T-helper 1 cell (primary cell): ENCODE data around the gene SLC17A1.

Source experiments
- DNase-seq, 5 donors: peaks; one replicate each; pipeline ENCODE4 v3.0.0-alpha.2; 2012 to 2020
- total RNA-seq, 4 donors: gene quantifications; one replicate each; lab custom pipeline; 2026; lab: John Stamatoyannopoulos, UW

SLC17A1 gene
- 0 to 0.47 (median 0.08) reads per million in 4 donors for total RNA-seq

DNA sequence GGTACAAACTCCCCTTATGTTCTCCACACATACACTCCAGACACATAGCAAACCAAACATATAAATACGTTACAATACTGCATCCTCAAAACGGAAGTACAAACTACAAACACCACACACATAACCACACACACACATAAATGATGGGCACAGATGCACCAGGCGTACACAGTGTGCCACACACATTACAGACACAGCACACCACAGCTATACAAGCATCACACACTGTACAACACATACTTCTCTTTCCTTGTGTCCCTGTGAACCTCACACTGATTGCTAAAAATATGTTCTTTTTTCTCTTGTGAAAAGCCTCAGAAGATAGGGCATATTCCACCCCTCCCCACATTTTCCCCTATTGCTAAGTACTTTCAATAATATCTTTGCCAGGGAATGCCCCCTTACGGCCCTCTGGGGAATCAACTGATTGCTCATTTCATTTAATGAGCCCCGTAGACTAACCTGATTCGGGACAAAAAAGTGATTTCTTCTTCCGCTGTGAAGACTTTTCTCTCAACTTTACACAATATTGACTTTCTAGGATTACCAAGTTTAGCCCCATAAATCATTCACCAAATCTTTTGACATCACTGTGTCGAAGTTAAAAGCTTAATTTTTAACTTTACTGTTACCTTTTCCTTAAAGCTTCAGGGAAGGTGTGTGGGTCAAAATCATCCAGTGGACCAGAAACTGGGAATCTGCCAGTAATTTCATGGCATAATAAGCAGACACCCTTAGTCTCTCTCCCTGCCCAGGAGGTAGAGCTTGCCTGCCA lies at the start of gene SLC17A1:
Gene SLC17A1 (minus strand): TSS at position 521 of the 775 bp plus-strand sequence. CDS start 1,495 bp downstream, outside the sequence.
- DNase-seq: no peak

GRCh38 chr6:25880601-25881000 lies 48.7 kb upstream of the SLC17A1 start:
- DNase-seq: no peak

DNA sequence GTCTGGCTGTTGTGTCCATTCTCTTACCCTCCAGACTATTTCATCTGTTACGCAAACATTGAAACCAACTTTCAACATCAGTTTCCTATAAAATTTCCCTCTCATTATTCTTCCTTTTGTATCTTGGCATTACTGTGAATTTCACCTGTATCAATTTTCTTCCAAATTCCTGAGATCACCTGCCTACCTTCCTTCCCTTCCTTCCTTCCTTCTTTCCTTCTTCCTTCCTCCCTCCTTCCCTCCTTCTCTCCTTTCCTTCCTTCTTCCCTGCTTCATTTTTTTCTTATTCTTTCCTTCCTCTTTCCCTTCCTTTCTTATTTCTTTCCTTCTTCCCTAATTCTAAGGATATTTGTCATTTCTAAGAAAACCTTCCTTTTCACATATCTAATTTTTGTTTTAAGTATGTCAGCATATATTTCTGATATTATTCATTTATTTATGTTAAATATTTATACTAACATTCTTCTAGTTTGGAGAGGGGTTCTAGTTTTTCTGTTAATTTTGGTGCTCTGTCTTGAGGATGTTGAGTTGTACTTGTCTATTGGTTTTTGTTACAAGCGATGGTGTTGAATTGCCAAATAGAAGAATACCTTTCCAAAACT lies 47.0 kb upstream of the SLC17A1 start:
- no peak for DNase-seq

GRCh38 chr6:25875926-25876602 lies 44.2 kb upstream of the SLC17A1 start:
- DNase-seq: no peak

GRCh38 chr6:25875563-25875905 lies 43.7 kb upstream of the SLC17A1 start:
- DNase-seq: no peak

DNA sequence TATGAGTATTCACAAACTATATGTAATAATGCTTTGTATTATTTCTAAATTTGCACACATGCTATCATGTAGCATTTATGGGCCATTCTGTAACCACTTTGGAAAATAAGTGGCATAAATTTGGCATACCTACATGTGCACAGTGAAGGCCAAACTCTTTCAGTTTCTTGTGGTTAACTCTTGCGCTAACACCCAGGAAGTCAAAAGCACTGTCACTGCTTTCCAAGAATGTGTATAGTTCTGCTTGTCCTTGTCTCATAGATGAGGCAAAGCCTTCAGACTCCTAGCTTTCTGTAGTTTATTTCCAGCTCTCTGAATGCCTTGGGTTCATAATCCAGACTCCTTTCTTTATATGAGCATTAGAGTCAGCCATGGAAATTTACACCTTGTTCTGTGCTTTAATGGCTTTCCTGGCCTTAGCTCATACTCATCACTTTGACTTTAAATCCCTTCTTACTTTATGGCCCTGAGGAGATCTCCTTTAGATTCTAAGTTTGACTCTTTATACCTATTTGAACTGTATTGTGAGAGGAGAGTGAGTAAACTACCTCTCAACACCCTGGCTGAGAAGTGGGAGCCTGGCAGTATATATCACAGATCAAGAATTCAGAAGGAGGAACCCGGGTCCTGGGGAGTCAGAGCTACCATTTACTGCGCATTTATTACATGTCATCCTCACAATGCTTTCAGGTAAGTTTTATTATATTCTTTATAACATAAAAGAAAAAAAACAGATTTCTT lies 43.1 kb upstream of the SLC17A1 start:
- DNase-seq: peak in 1 of 5 donors; percentile 66

- DNase-seq: no peak
Measured at GRCh38 chr6:25874118-25874517, 42.3 kb upstream of the SLC17A1 start, which contains the start of gene SLC17A3. TSS of gene SLC17A3 (minus strand) at chr6:25874243. CDS start at chr6:25868387, 5,856 bp downstream.

- peak in 1 of 5 donors; percentile 17 for DNase-seq
Measured at GRCh38 chr6:25872814-25873213, 41.0 kb upstream of the SLC17A1 start.

DNA sequence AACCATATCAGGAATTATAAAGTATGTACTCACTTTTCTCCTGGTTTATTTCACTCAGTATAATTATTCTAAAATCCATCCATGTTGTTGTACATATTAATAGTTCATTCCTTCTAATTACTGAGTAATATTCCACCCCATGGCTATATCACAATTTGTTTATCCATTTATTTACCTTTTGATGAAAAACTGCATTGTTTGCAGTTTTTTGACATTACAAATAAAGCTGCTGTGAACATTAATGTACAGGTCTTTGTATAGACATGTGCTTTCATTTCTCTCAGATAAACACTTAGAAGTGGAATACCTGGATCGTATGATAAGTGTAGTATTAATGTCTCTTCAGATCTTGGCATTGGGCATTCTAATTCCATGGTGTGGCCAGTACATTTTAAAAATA lies 38.0 kb upstream of the SLC17A1 start:
- no peak for DNase-seq

DNA sequence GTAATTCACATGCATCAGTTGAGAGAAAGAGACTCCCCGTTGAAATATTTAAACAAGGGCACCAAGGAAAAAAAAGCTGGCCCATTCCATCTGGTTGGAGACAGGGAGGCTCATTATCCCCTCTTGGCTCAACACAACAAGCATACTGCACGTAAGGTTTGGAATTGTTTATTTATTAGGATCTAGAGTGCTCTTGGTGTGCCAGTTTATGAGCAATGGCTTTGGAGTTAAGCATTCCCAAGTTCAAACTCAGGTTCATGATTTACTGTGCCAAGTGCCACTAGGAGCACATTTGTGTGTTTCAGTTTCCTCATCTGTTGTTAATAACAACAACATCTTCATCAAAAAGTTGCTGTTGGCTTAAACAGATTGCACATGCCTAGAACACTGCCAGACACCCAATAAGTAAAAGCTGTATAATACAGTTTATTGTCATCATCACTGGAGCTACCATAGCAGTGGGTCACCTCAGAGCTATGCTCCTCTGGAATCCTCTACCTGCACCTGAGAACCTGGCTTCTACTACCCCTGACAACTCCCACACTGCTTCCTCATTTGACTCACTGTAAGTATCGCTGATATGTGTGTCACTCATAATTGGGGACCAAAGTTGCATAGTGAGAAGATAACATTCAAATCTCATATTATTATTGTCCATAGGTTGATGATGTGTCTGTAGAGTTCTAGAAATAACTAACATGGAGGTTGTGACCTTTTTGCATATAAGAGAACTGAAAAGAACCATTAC lies 36.8 kb upstream of the SLC17A1 start:
- DNase-seq: no peak

GRCh38 chr6:25866011-25866410 lies 34.2 kb upstream of the SLC17A1 start:
- DNase-seq: peak in 3 of 5 donors; percentile 13 to 66 (median 21)

GRCh38 chr6:25863360-25863759 lies 31.5 kb upstream of the SLC17A1 start:
- DNase-seq: no peak

DNA sequence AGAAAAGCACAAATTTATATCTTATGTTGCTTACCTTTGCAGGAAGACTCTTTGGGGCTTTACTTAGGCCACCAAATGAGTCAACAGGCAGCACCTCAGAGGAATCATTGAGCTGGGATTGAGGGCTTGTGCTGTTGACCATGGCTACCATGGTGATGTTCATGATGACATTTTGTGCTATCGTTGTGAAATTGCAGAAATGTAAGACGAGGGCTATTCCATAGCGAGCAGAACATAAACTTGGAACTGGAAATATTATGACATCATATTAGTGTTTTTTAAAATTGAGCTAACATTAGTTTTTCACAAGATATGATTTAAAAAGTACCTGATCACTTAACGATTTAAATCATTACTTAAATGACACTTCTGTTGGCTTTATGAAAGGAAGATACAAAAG lies 30.3 kb upstream of the SLC17A1 start:
- DNase-seq: no peak

GRCh38 chr6:25852756-25853155 lies 20.9 kb upstream of the SLC17A1 start:
- no peak for DNase-seq

DNA sequence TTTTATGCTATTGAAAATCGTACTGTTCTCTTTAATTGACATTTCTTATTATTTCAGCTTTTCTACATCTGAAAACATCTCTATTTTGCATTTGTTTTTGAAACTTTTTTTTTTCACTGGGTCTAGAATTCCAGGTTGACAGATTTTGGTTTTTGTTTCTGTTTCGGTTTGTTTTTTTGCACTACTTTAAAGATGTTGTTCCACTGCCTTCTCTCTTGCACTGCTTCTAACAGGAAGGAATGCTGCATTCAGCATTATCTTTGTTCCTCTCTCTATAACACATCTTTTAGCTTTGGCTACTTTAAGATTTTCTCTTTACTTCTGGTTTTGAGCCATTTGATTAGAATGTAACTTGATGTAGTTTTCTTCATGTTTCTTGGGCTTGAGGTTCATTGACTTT lies 20.1 kb upstream of the SLC17A1 start:
- no peak for DNase-seq

GRCh38 chr6:25844518-25844917 lies 12.7 kb upstream of the SLC17A1 start:
- no peak for DNase-seq

- peak in 1 of 5 donors; percentile 28 for DNase-seq
Measured at GRCh38 chr6:25842526-25842925, 10.7 kb upstream of the SLC17A1 start.

- DNase-seq: no peak
Measured at GRCh38 chr6:25835442-25836283, 3.8 kb upstream of the SLC17A1 start.

DNA sequence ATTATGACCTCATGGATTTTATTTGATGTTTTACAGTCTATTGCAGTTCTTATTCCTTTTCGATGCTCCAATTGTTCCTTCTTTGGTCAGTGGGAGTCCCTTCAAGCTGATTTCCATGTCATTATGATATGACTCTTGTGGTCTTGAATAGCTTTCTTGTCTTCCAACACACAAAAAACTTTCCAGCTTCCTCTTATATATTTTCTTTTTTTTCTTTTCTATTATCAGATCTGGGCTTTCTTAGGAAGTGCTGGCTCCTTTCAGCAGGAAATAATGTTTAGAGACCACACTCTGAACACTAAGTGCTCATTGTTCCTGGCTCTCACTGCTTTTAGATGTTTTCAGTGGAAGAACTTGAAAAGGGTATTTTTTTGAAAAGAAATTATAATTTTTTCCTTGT lies 3.1 kb upstream of the SLC17A1 start:
- DNase-seq: no peak

- DNase-seq: no peak
Measured at GRCh38 chr6:25833136-25833535, 1.3 kb upstream of the SLC17A1 start.

- no peak for DNase-seq
Measured at GRCh38 chr6:25832670-25833069, 818 bp upstream of the SLC17A1 start.
